ENCODE measurements around the gene GCM1. TPM values are rescaled to one million over a fixed set of nuclear protein-coding genes. Genes with fewer than 3 reads are reported as not detected.

GCM1 gene
- total RNA-seq, 1 experiment from 2014 or later = 0.24 TPM

DNA sequence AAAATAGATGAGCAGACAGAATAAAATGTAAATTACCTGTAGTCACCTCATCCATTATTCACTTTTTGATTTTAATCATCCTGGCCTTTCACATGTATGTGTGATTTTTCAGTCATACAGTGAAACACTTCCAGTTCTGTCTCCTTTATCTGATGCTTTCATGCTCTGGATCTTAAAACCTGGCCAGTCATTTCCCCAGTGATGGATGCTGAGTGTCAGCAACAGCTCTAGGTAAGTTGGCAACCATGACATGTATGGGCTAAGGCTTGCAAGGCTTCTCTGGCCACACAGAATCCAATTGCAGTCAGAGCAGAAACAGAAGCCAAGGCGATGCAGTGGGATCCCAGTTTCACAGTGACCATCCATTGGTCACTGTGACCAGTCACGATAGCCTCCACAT, 47.6 kb downstream of the GCM1 start:
- H3K27me3 ChIP-seq (replicated peaks; ENCODE audit: insufficient read depth, low read depth, low read length, poor library complexity) = no peaks in the 10 kb centered on the region
- no peak for TF ChIP-seq EZH2 (IDR thresholded peaks at IDR 0.05; ENCODE audit: borderline replicate concordance, low read depth, low read length, poor library complexity, severe bottlenecking)
- TF ChIP-seq CTCF (conservative IDR thresholded peaks at IDR 0.05; ENCODE audit: low read depth, low read length) = no peak
- intact Hi-C loops (cut with micrococcal nuclease; ENCODE audit: unreplicated experiment) = loop anchor here (10.0 kb wide), 1 partner anchor 384 kb away; no protein-coding TSS in a partner anchor
- no peaks in the 10 kb centered on the region for H3K9me3 ChIP-seq (ENCODE audit: low read depth, low read length, poor library complexity, severe bottlenecking)
- no peak overlapping the region for H3K27ac ChIP-seq (ENCODE audit: low read depth, low read length, poor library complexity, severe bottlenecking)
- POLR2A ChIA-PET (ENCODE audit: low non-redundant PET) = no interaction called here
- H3K4me3 ChIP-seq (ENCODE audit: low read depth, low read length, poor library complexity, severe bottlenecking) = no peak overlapping the region
- peaks cover 35% of the 10 kb centered on the region for H3K36me3 ChIP-seq (ENCODE audit: insufficient read depth, low read length, poor library complexity, severe bottlenecking)
- CTCF ChIA-PET = interaction anchor here (0.5 kb wide), 1 partner anchor 625 kb away, joined by 8 read pairs; no protein-coding TSS in a partner anchor
- H3K4me1 ChIP-seq (ENCODE audit: insufficient read depth, low read length, poor library complexity, severe bottlenecking) = no peaks in the 10 kb centered on the region
- no TSS peak for BruUV-seq (replicated peaks)
- no peak for DNase-seq (ENCODE audit: low spot score)

DNA sequence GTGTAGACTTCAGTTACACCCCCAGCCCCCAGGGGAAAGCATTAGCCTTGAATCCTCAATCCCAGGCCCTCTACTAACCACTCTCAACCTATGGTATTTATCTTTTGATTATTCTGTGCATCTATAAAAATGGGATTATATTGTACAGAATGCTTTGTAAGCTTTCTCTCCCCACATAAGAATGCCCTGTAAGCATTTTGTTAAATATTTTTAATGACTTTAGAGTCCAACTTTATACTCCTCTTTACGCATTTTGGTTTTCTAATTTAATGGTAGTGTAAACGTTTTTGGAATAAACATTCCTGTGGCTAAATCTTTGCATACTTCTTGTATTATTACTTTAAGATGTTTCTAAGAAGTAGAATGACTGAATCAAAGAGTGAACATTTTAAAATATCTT, 48.1 kb downstream of the GCM1 start:
- intact Hi-C loops (cut with micrococcal nuclease; ENCODE audit: unreplicated experiment) = loop anchor here (10.0 kb wide), 1 partner anchor 384 kb away; no protein-coding TSS in a partner anchor
- Histone ChIP-seq H3K27me3 (replicated peaks; ENCODE audit: insufficient read depth, low read depth, low read length, poor library complexity) (no peaks in the 10 kb centered on the region), H3K4me1 (ENCODE audit: insufficient read depth, low read length, poor library complexity, severe bottlenecking) (no peaks in the 10 kb centered on the region), H3K4me3 (ENCODE audit: low read depth, low read length, poor library complexity, severe bottlenecking) (no peak overlapping the region), H3K9me3 (ENCODE audit: low read depth, low read length, poor library complexity, severe bottlenecking) (no peaks in the 10 kb centered on the region), H3K36me3 (ENCODE audit: insufficient read depth, low read length, poor library complexity, severe bottlenecking) (peaks cover 40% of the 10 kb centered on the region), H3K27ac (ENCODE audit: low read depth, low read length, poor library complexity, severe bottlenecking) (no peak overlapping the region)
- ChIA-PET CTCF (interaction anchor here (0.5 kb wide), 1 partner anchor 626 kb away, joined by 8 read pairs; no protein-coding TSS in a partner anchor), POLR2A (ENCODE audit: low non-redundant PET) (no interaction called here)
- DNase-seq (ENCODE audit: low spot score) = no peak
- BruUV-seq (replicated peaks) = no TSS peak
- TF ChIP-seq EZH2 (IDR thresholded peaks at IDR 0.05; ENCODE audit: borderline replicate concordance, low read depth, low read length, poor library complexity, severe bottlenecking) = no peak
- TF ChIP-seq CTCF (conservative IDR thresholded peaks at IDR 0.05; ENCODE audit: low read depth, low read length) = no peak

DNA sequence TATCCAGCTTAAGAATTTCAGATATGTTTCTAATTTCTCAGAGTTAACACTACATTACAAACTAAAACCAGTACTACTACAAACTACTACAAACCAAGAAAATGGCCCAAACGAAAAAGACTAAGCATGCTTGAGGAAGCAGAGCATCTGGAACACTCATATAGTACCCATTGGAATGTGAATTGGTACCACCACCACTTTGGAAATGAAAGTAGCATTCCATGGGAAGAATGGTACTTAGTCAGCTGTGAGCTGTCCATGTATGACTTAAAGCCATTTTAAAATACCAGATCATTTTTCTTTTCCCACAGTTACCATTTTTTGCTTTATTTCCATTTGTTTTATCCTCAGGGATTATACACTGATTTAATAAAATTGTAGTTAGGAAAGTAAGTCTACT, 52.9 kb downstream of the GCM1 start:
- ChIA-PET POLR2A (ENCODE audit: low non-redundant PET) (no interaction called here), CTCF (no interaction called here)
- Histone ChIP-seq H3K9me3 (ENCODE audit: low read depth, low read length, poor library complexity, severe bottlenecking) (no peaks in the 10 kb centered on the region), H3K36me3 (ENCODE audit: insufficient read depth, low read length, poor library complexity, severe bottlenecking) (peaks cover 68% of the 10 kb centered on the region), H3K27ac (ENCODE audit: low read depth, low read length, poor library complexity, severe bottlenecking) (no peak overlapping the region), H3K4me3 (ENCODE audit: low read depth, low read length, poor library complexity, severe bottlenecking) (no peak overlapping the region), H3K27me3 (replicated peaks; ENCODE audit: insufficient read depth, low read depth, low read length, poor library complexity) (no peaks in the 10 kb centered on the region), H3K4me1 (ENCODE audit: insufficient read depth, low read length, poor library complexity, severe bottlenecking) (no peaks in the 10 kb centered on the region)
- no peak for TF ChIP-seq EZH2 (IDR thresholded peaks at IDR 0.05; ENCODE audit: borderline replicate concordance, low read depth, low read length, poor library complexity, severe bottlenecking)
- intact Hi-C loops (cut with micrococcal nuclease; ENCODE audit: unreplicated experiment) = no loop called here
- BruUV-seq (replicated peaks) = no TSS peak
- no peak for DNase-seq (ENCODE audit: low spot score)

GRCh38 chr6:53095270-53095669, 53.4 kb downstream of the GCM1 start:
- Histone ChIP-seq H3K27ac (ENCODE audit: low read depth, low read length, poor library complexity, severe bottlenecking) (no peak overlapping the region), H3K4me3 (ENCODE audit: low read depth, low read length, poor library complexity, severe bottlenecking) (no peak overlapping the region), H3K4me1 (ENCODE audit: insufficient read depth, low read length, poor library complexity, severe bottlenecking) (no peaks in the 10 kb centered on the region), H3K27me3 (replicated peaks; ENCODE audit: insufficient read depth, low read depth, low read length, poor library complexity) (no peaks in the 10 kb centered on the region), H3K9me3 (ENCODE audit: low read depth, low read length, poor library complexity, severe bottlenecking) (no peaks in the 10 kb centered on the region), H3K36me3 (ENCODE audit: insufficient read depth, low read length, poor library complexity, severe bottlenecking) (peaks cover 71% of the 10 kb centered on the region)
- BruUV-seq (replicated peaks) = no TSS peak
- CTCF ChIA-PET = no interaction called here
- intact Hi-C loops (cut with micrococcal nuclease; ENCODE audit: unreplicated experiment) = no loop called here
- DNase-seq (ENCODE audit: low spot score) = no peak
- no peak for TF ChIP-seq EZH2 (IDR thresholded peaks at IDR 0.05; ENCODE audit: borderline replicate concordance, low read depth, low read length, poor library complexity, severe bottlenecking)
- no peak for TF ChIP-seq CTCF (conservative IDR thresholded peaks at IDR 0.05; ENCODE audit: low read depth, low read length)
- POLR2A ChIA-PET (ENCODE audit: low non-redundant PET) = no interaction called here
